Trophoblast cell (in vitro differentiated cells and primary cell): ENCODE data around the gene AP3D1.

Source experiments
- DNase-seq, 2 donors: peaks; one replicate each; pipeline ENCODE4 v3.0.0-alpha.2; 2016
- H2AFZ ChIP-seq: 2 replicates; pipeline ENCODE4 v1.6.1; 2013; ENCODE audit warnings: low read length, moderate library complexity, mild to moderate bottlenecking; ENCODE audit not compliant: insufficient read depth, poor library complexity
- H2AK5ac ChIP-seq: 2 replicates; pipeline ENCODE4 v1.6.1; 2013; ENCODE audit warnings: mild to moderate bottlenecking, low read length
- H2BK120ac ChIP-seq: 2 replicates; pipeline ENCODE4 v1.6.1; 2013; ENCODE audit warnings: low read length, mild to moderate bottlenecking, moderate library complexity; ENCODE audit not compliant: insufficient read depth, poor library complexity
- H2BK12ac ChIP-seq: 2 replicates; pipeline ENCODE4 v1.6.1; 2013; ENCODE audit warnings: mild to moderate bottlenecking, low read length, moderate library complexity
- H2BK5ac ChIP-seq: 2 replicates; pipeline ENCODE4 v1.6.1; 2013; ENCODE audit warnings: low read length, low read depth, moderate library complexity, mild to moderate bottlenecking; ENCODE audit not compliant: poor library complexity
- H3K14ac ChIP-seq: 2 replicates; pipeline ENCODE4 v1.6.1; 2013; ENCODE audit warnings: mild to moderate bottlenecking, low read length
- H3K18ac ChIP-seq: 2 replicates; pipeline ENCODE4 v1.6.1; 2013; ENCODE audit warnings: mild to moderate bottlenecking, low read length
- H3K23ac ChIP-seq: 2 replicates; pipeline ENCODE4 v1.6.1; 2013; ENCODE audit warnings: low read length
- H3K27ac ChIP-seq: 2 replicates; pipeline ENCODE4 v1.5.1; 2013; ENCODE audit warnings: low read depth, mild to moderate bottlenecking, inconsistent platforms, low read length, moderate library complexity
- H3K27me3 ChIP-seq: 2 replicates; pipeline ENCODE4 v1.6.1; 2013; ENCODE audit warnings: inconsistent platforms, mild to moderate bottlenecking, low read length, moderate library complexity; ENCODE audit not compliant: insufficient read depth
- H3K36me3 ChIP-seq, 2 experiments: 1 replicate in 1 of 2; 2 replicates in 1 of 2; pipeline ENCODE4 v1.6.1; 2013; ENCODE audit warnings: low read length in 2 of 2, mild to moderate bottlenecking in 2 of 2, moderate library complexity in 1 of 2; ENCODE audit not compliant: insufficient read depth in 2 of 2, control insufficient read depth in 1 of 2
- H3K4ac ChIP-seq: 2 replicates; pipeline ENCODE4 v1.6.1; 2013; ENCODE audit warnings: low read depth, mild to moderate bottlenecking, low read length, moderate library complexity
- H3K4me1 ChIP-seq, 2 experiments: 1 replicate in 1 of 2; 2 replicates in 1 of 2; pipeline ENCODE4 v1.6.1; 2013; ENCODE audit warnings: low read length in 2 of 2, mild to moderate bottlenecking in 2 of 2, moderate library complexity in 1 of 2; ENCODE audit not compliant: insufficient read depth in 2 of 2, control insufficient read depth in 1 of 2
- H3K4me2 ChIP-seq: 2 replicates; pipeline ENCODE4 v1.6.1; 2013; ENCODE audit warnings: inconsistent platforms, mild to moderate bottlenecking, low read length, moderate library complexity
- H3K4me3 ChIP-seq: 2 replicates; pipeline ENCODE4 v1.5.1; 2013; ENCODE audit warnings: mild to moderate bottlenecking, low read depth, low read length, inconsistent platforms
- H3K79me1 ChIP-seq: one replicate; pipeline ENCODE4 v1.6.1; 2013; ENCODE audit warnings: low read length
- H3K79me2 ChIP-seq: 2 replicates; pipeline ENCODE4 v1.6.1; 2013; ENCODE audit warnings: low read length, mild to moderate bottlenecking; ENCODE audit not compliant: control insufficient read depth, insufficient read depth, poor library complexity
- H3K9ac ChIP-seq: 2 replicates; pipeline ENCODE4 v1.6.1; 2013; ENCODE audit warnings: mild to moderate bottlenecking, low read length
- H3K9me3 ChIP-seq: 2 replicates; pipeline ENCODE4 v1.6.1; 2013; ENCODE audit warnings: low read depth, mild to moderate bottlenecking, control low read depth, inconsistent platforms, low read length; ENCODE audit not compliant: insufficient read depth
- H4K12ac ChIP-seq: 2 replicates; pipeline ENCODE4 v1.6.1; 2013; ENCODE audit warnings: low read depth, mild to moderate bottlenecking, low read length, moderate library complexity
- H4K8ac ChIP-seq: 2 replicates; pipeline ENCODE4 v1.6.1; 2013; ENCODE audit warnings: low read depth, mild to moderate bottlenecking, low read length, moderate library complexity
- H4K91ac ChIP-seq: one replicate; pipeline ENCODE4 v1.6.1; 2013; ENCODE audit warnings: low read depth, mild to moderate bottlenecking, low read length, moderate library complexity
- WGBS: extraction: QIAGEN DNeasy Blood & Tissue Kit; methylation state at CpG from one replicate; pipeline ENCODE4 v1.1.7; 2013; ENCODE audit warnings: missing lambda C conversion rate; ENCODE audit not compliant: insufficient read length, insufficient coverage; ENCODE audit errors: extremely low coverage; 5-methylcytosine and 5-hydroxymethylcytosine counted together

AP3D1 gene

GRCh38 chr19:2079076-2079864 is 72.1 kb downstream of the AP3D1 start:
- Histone ChIP-seq H3K4me3 (no peak overlapping the region), H2BK12ac (no peak overlapping the region), H3K4ac (no peak overlapping the region), H2AFZ (no peak overlapping the region), H3K14ac (no peak overlapping the region), H3K79me2 (no peaks in the 10 kb centered on the region), H4K91ac (no peak overlapping the region), H3K4me2 (no peak overlapping the region), H4K8ac (no peak overlapping the region), H3K27me3 (no peaks in the 10 kb centered on the region), H3K27ac (no peak overlapping the region), H2AK5ac (no peak overlapping the region), H2BK5ac (no peak overlapping the region), H2BK120ac (no peak overlapping the region), H3K4me1 (no peaks in the 10 kb centered on the region), H3K79me1 (no peaks in the 10 kb centered on the region), H3K23ac (no peak overlapping the region), H3K36me3 (peaks cover 67 to 71% of the 10 kb centered on the region in 2 experiments), H3K9ac (no peak overlapping the region), H3K18ac (no peak overlapping the region), H4K12ac (no peak overlapping the region), H3K9me3 (peaks cover 2% of the 10 kb centered on the region)
- no CpG with 5 or more reads among the region's 32 CpGs for WGBS
- no peak for DNase-seq

- Histone ChIP-seq H3K4me1 (no peaks in the 10 kb centered on the region), H4K91ac (no peak overlapping the region), H3K27me3 (no peaks in the 10 kb centered on the region), H2BK12ac (no peak overlapping the region), H2BK120ac (no peak overlapping the region), H2AFZ (no peak overlapping the region), H3K79me1 (no peaks in the 10 kb centered on the region), H3K9me3 (peaks cover 2% of the 10 kb centered on the region), H3K4ac (no peak overlapping the region), H3K27ac (no peak overlapping the region), H4K12ac (no peak overlapping the region), H3K79me2 (no peaks in the 10 kb centered on the region), H2BK5ac (no peak overlapping the region), H3K23ac (no peak overlapping the region), H3K4me2 (no peak overlapping the region), H2AK5ac (no peak overlapping the region), H3K4me3 (no peak overlapping the region), H3K18ac (no peak overlapping the region), H3K9ac (no peak overlapping the region), H4K8ac (no peak overlapping the region), H3K36me3 (peaks cover 63 to 69% of the 10 kb centered on the region in 2 experiments), H3K14ac (no peak overlapping the region)
- DNase-seq = peak; percentile 25 to 50
- WGBS = no CpG with 5 or more reads among the region's 44 CpGs
These were observed 73.3 kb downstream of the AP3D1 start for GRCh38 chr19:2077833-2078619.

GRCh38 chr19:2077398-2077797 is 74.0 kb downstream of the AP3D1 start:
- Histone ChIP-seq H3K4me3 (no peak overlapping the region), H3K79me2 (no peaks in the 10 kb centered on the region), H3K4ac (no peak overlapping the region), H3K23ac (no peak overlapping the region), H3K79me1 (no peaks in the 10 kb centered on the region), H3K36me3 (peaks cover 65 to 72% of the 10 kb centered on the region in 2 experiments), H2AFZ (no peak overlapping the region), H3K27ac (no peak overlapping the region), H2BK5ac (no peak overlapping the region), H2AK5ac (no peak overlapping the region), H4K12ac (no peak overlapping the region), H2BK12ac (no peak overlapping the region), H4K8ac (no peak overlapping the region), H4K91ac (no peak overlapping the region), H3K9me3 (peaks cover 2% of the 10 kb centered on the region), H3K14ac (no peak overlapping the region), H3K18ac (no peak overlapping the region), H3K4me1 (no peaks in the 10 kb centered on the region), H3K4me2 (no peak overlapping the region), H3K9ac (no peak overlapping the region), H3K27me3 (no peaks in the 10 kb centered on the region), H2BK120ac (no peak overlapping the region)
- no CpG with 5 or more reads among the region's 7 CpGs for WGBS
- no peak for DNase-seq

GRCh38 chr19:2076526-2076944 is 74.8 kb downstream of the AP3D1 start:
- Histone ChIP-seq H3K36me3 (peaks cover 66 to 72% of the 10 kb centered on the region in 2 experiments), H3K9ac (no peak overlapping the region), H3K4ac (no peak overlapping the region)

More at GRCh38 chr19:2076526-2076944, 74.8 kb downstream of the AP3D1 start:
- Histone ChIP-seq H3K18ac (no peak overlapping the region), H2BK12ac (no peak overlapping the region), H3K4me2 (no peak overlapping the region), H3K9me3 (peaks cover 2% of the 10 kb centered on the region), H2AFZ (no peak overlapping the region), H2BK120ac (no peak overlapping the region), H3K79me2 (no peaks in the 10 kb centered on the region), H4K8ac (no peak overlapping the region), H4K12ac (no peak overlapping the region), H3K23ac (no peak overlapping the region), H3K14ac (no peak overlapping the region), H3K79me1 (no peaks in the 10 kb centered on the region), H3K4me3 (no peak overlapping the region), H3K4me1 (no peaks in the 10 kb centered on the region), H4K91ac (no peak overlapping the region), H3K27ac (no peak overlapping the region), H2AK5ac (no peak overlapping the region), H3K27me3 (no peaks in the 10 kb centered on the region), H2BK5ac (no peak overlapping the region)
- WGBS = no CpG with 5 or more reads among the region's 32 CpGs
- no peak for DNase-seq
